Measurements from ENCODE around the gene GDPD3. TPM values are rescaled to one million over a fixed set of nuclear protein-coding genes. Genes with fewer than 3 reads are reported as not detected.

GDPD3 gene
- total and polyA plus RNA-seq, 2 of the 13 experiments (the other 11 are each of a cell fraction or from before 2014, with no cell fraction given): 18.7 to 20.6 TPM

GRCh38 chr16:30091474-30092372 is 21.6 kb downstream of the GDPD3 start, which contains the start of gene TBX6 (continued):
- peak; percentile 63; the same call in 1 of the 2 replicates for TF ChIP-seq EED (CRISPR knock-in tag; IDR thresholded peaks at IDR 0.05)
- TF ChIP-seq, protein P1, sequence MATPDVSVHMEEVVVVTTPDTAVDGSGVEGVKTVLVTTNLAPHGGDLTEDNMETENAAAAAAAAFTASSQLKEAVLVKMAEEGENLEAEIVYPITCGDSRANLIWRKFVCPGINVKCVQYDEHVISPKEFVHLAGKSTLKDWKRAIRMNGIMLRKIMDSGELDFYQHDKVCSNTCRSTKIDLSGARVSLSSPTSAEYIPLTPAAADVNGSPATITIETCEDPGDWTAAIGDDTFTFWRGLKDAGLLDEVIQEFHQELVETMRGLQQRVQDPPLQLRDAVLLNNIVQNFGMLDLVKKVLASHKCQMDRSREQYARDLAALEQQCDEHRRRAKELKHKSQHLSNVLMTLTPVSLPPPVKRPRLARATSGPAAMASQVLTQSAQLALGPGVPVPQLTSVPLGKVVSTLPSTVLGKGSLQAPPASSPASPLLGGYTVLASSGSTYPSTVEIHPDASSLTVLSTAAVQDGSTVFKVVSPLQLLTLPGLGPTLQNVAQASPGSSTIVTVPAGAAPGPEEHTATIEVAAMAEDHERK (CRISPR knock-in tag; IDR thresholded peaks at IDR 0.05; ENCODE audit: low read depth): peak; percentile 73; the same call in 1 of the 2 replicates
- no peak for TF ChIP-seq ZNF275 (CRISPR knock-in tag; IDR thresholded peaks at IDR 0.05; ENCODE audit: borderline replicate concordance)
- TF ChIP-seq ZNF841 (CRISPR knock-in tag; IDR thresholded peaks at IDR 0.05; ENCODE audit: borderline replicate concordance): no peak
- TF ChIP-seq, protein P2, sequence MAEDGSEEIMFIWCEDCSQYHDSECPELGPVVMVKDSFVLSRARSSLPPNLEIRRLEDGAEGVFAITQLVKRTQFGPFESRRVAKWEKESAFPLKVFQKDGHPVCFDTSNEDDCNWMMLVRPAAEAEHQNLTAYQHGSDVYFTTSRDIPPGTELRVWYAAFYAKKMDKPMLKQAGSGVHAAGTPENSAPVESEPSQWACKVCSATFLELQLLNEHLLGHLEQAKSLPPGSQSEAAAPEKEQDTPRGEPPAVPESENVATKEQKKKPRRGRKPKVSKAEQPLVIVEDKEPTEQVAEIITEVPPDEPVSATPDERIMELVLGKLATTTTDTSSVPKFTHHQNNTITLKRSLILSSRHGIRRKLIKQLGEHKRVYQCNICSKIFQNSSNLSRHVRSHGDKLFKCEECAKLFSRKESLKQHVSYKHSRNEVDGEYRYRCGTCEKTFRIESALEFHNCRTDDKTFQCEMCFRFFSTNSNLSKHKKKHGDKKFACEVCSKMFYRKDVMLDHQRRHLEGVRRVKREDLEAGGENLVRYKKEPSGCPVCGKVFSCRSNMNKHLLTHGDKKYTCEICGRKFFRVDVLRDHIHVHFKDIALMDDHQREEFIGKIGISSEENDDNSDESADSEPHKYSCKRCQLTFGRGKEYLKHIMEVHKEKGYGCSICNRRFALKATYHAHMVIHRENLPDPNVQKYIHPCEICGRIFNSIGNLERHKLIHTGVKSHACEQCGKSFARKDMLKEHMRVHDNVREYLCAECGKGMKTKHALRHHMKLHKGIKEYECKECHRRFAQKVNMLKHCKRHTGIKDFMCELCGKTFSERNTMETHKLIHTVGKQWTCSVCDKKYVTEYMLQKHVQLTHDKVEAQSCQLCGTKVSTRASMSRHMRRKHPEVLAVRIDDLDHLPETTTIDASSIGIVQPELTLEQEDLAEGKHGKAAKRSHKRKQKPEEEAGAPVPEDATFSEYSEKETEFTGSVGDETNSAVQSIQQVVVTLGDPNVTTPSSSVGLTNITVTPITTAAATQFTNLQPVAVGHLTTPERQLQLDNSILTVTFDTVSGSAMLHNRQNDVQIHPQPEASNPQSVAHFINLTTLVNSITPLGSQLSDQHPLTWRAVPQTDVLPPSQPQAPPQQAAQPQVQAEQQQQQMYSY (CRISPR knock-in tag; IDR thresholded peaks at IDR 0.05): peak; percentile 85
- TF ChIP-seq ZNF780A (CRISPR knock-in tag; IDR thresholded peaks at IDR 0.05): no peak
- TF ChIP-seq NKX3-1 (CRISPR knock-in tag; IDR thresholded peaks at IDR 0.05): peak; percentile 85; the same call in 1 of the 2 replicates
- no peak for TF ChIP-seq CREBL2 (CRISPR knock-in tag; IDR thresholded peaks at IDR 0.05; ENCODE audit: borderline replicate concordance)
- TF ChIP-seq ATM (IDR thresholded peaks at IDR 0.05; ENCODE audit: borderline replicate concordance): no peak
- TF ChIP-seq IRF9 (CRISPR knock-in tag; IDR thresholded peaks at IDR 0.05; ENCODE audit: borderline replicate concordance): 0 out of 2 replicates have a peak, but pooled peaks have one; percentile 12
- peak; percentile 63; the same call in 1 of the 2 replicates for TF ChIP-seq ZBTB43 (CRISPR knock-in tag; conservative IDR thresholded peaks at IDR 0.05)
- TF ChIP-seq ZNF121 (CRISPR knock-in tag; IDR thresholded peaks at IDR 0.05): peak; percentile 43; the same call in 1 of the 2 replicates
- peak; percentile 43 for TF ChIP-seq ZNF781 (CRISPR knock-in tag; IDR thresholded peaks at IDR 0.05; ENCODE audit: borderline replicate concordance, not compliant biosample characterization)
- TF ChIP-seq REXO4 (CRISPR knock-in tag; IDR thresholded peaks at IDR 0.05; ENCODE audit: borderline replicate concordance): no peak
- peak; percentile 74 for TF ChIP-seq TAF1 (CRISPR knock-in tag; IDR thresholded peaks at IDR 0.05)
- TF ChIP-seq SUZ12 (IDR thresholded peaks at IDR 0.05; ENCODE audit: low read depth, low read length): peak; percentile 100
- no peak for TF ChIP-seq ZNF12 (CRISPR knock-in tag; IDR thresholded peaks at IDR 0.05)
- peak; percentile 77 for TF ChIP-seq ISL2 (CRISPR knock-in tag; IDR thresholded peaks at IDR 0.05)
- TF ChIP-seq HNRNPH1 (optimal IDR thresholded peaks at IDR 0.05; ENCODE audit: low read depth, low read length): peak; percentile 65

All from HepG2 (cell line).